ENCODE measurements around the gene COMMD9.

The COMMD9 gene

DNA sequence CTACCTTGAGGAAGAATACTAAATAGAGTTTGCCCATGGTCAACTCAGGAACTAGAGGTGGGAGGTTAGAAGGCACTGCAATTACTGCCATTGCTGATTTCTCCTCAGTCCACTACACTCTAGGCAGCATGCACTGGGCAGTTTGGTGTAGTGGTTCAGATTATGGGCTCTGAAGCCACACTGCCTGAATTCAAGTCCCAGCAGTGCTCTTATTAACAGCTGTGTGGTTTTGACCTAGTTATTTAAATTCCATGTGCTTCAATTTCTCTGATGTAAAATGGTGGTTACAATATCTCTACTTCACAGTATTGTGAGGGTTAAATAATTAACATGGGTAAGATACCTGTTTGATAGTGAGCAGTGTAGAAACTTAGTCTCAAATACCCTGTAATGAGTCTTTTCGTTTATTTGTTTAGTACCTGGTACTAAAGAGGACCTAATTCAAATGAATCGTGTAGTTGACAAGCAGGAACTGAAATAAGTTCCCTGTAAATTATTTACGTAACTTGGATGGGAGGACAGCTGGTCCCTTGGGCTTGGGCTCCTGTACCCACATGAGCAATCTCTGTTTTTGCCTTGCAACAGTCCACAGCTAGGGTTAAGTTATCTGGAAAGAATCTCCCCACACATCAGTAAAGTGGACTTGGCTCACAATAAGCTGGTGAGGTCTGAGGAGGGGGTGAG lies 24.7 kb upstream of the COMMD9 start:
- H3K36me3 ChIP-seq (ENCODE audit: control insufficient read depth, low read depth, low read length), result no peaks in the 10 kb centered on the region
- no peak overlapping the region for H3K9ac ChIP-seq (ENCODE audit: low read length)
- no peak overlapping the region for H3K4me3 ChIP-seq (ENCODE audit: low read length)
- peaks cover 8% of the 10 kb centered on the region for H3K4me1 ChIP-seq (ENCODE audit: control insufficient read depth, low read depth, low read length)
- H3K27ac ChIP-seq (ENCODE audit: low read length), result no peak overlapping the region
- H3K9me3 ChIP-seq (ENCODE audit: control insufficient read depth, low read depth, low read length), result no peaks in the 10 kb centered on the region
- H3K27me3 ChIP-seq (ENCODE audit: control insufficient read depth, insufficient read depth, low read length), result no peaks in the 10 kb centered on the region

GRCh38 chr11:36312611-36313472 lies 23.6 kb upstream of the COMMD9 start:
- H3K27ac ChIP-seq (ENCODE audit: low read length), result no peak overlapping the region

DNA sequence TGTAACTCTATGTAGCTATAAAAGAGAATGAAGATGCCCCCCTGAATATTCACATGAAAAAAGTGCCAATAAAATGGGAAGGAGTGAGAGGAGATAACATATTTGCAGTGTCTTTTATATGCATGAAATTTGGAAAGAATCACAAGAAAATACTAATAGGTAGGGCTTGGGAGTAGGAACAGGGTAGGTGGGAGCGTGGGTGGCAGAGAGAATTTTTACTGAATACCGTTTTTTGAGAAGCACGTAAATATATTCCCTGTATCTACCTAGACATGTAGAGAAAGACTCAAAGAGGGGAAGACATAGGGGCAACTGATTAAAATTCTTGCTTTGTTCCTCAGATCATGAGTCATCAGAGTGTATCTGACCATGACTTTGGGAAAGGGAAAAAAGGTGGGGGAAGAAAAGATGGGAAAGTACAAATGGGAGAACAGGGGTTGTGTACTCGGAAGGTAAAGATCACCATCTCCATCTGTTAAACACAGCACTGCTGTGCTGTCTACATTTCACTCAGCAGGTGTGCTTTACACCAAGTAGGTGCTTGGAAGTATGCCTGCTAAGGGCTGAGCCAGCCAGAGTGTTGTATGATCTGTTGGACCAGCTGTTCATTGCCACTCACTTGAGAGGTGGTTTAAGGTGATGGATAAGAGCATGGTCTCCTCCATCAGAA lies 22.8 kb upstream of the COMMD9 start:
- Histone ChIP-seq H3K4me3 (ENCODE audit: low read length) (no peak overlapping the region), H3K27me3 (ENCODE audit: control insufficient read depth, insufficient read depth, low read length) (no peaks in the 10 kb centered on the region), H3K27ac (ENCODE audit: low read length) (no peak overlapping the region), H3K9ac (ENCODE audit: low read length) (no peak overlapping the region), H3K9me3 (ENCODE audit: control insufficient read depth, low read depth, low read length) (no peaks in the 10 kb centered on the region), H3K4me1 (ENCODE audit: control insufficient read depth, low read depth, low read length) (no peaks in the 10 kb centered on the region), H3K36me3 (ENCODE audit: control insufficient read depth, low read depth, low read length) (no peaks in the 10 kb centered on the region)

More at GRCh38 chr11:36312611-36313472, 23.6 kb upstream of the COMMD9 start:
- Histone ChIP-seq H3K9me3 (ENCODE audit: control insufficient read depth, low read depth, low read length) (no peaks in the 10 kb centered on the region), H3K27me3 (ENCODE audit: control insufficient read depth, insufficient read depth, low read length) (no peaks in the 10 kb centered on the region), H3K4me1 (ENCODE audit: control insufficient read depth, low read depth, low read length) (no peaks in the 10 kb centered on the region), H3K4me3 (ENCODE audit: low read length) (no peak overlapping the region), H3K36me3 (ENCODE audit: control insufficient read depth, low read depth, low read length) (no peaks in the 10 kb centered on the region), H3K9ac (ENCODE audit: low read length) (no peak overlapping the region)

DNA sequence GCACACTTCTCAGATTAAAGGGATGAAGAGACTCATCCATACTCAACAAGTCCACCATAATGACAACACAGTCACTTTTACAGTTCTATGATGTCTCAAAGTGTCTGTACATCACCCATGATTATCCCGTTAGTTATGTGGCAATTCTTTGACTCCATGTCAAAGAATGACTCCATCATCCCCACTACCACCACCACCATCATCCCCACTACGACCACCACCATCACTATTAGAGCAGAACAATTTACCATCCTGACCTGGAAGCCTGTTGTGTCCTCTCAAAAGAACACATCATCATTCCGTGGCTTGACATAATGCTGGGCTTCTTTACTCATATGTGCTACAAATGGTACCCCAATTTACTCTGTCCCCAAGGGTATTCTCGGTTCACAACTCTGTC lies 20.6 kb upstream of the COMMD9 start:
- Histone ChIP-seq H3K4me1 (ENCODE audit: control insufficient read depth, low read depth, low read length) (no peaks in the 10 kb centered on the region), H3K27me3 (ENCODE audit: control insufficient read depth, insufficient read depth, low read length) (no peaks in the 10 kb centered on the region), H3K4me3 (ENCODE audit: low read length) (no peak overlapping the region), H3K9me3 (ENCODE audit: control insufficient read depth, low read depth, low read length) (no peaks in the 10 kb centered on the region), H3K9ac (ENCODE audit: low read length) (no peak overlapping the region), H3K36me3 (ENCODE audit: control insufficient read depth, low read depth, low read length) (no peaks in the 10 kb centered on the region), H3K27ac (ENCODE audit: low read length) (no peak overlapping the region)

DNA sequence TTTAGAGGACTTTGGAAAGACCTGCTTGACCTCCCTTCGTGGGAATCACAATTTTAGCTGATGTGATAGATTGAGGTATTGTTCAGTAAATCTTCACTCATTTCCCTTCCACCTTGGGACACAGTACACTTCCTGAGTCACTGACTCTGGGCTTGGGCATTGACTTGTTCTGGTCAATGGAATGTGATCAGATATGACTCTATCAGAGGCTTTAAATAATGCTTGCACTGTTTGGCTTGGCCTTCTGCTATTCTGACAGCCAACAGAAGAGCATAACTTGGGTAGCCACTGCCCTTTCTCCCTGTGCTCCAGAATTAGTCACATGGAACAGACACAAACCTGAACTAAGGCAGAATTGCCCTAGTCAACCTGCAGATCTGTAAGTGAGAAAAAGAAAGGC lies 19.4 kb upstream of the COMMD9 start:
- Histone ChIP-seq H3K27me3 (ENCODE audit: control insufficient read depth, insufficient read depth, low read length) (no peaks in the 10 kb centered on the region), H3K4me3 (ENCODE audit: low read length) (no peak overlapping the region), H3K4me1 (ENCODE audit: control insufficient read depth, low read depth, low read length) (no peaks in the 10 kb centered on the region), H3K9ac (ENCODE audit: low read length) (no peak overlapping the region), H3K36me3 (ENCODE audit: control insufficient read depth, low read depth, low read length) (no peaks in the 10 kb centered on the region), H3K9me3 (ENCODE audit: control insufficient read depth, low read depth, low read length) (no peaks in the 10 kb centered on the region), H3K27ac (ENCODE audit: low read length) (no peak overlapping the region)

DNA sequence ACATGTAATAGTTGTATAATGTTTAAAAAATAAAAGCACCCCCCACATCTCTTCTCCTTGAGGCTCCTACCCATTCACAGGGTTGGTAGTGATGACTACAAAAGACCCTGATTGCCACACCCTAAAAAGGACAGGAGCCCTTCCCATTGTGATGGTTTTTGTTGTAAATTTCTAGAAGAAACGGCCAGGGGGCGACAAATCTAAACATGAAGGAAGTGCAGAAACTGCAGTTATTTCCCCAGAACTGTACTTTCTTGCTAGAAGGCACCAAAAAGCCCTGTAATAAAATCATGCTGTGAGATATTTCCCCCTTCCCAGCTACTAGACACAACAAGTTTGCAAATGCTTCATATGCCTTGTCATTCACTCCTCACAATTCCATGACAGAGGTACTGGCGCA lies 17.7 kb upstream of the COMMD9 start:
- no peak overlapping the region for H3K4me3 ChIP-seq (ENCODE audit: low read length)
- no peaks in the 10 kb centered on the region for H3K27me3 ChIP-seq (ENCODE audit: control insufficient read depth, insufficient read depth, low read length)
- H3K9me3 ChIP-seq (ENCODE audit: control insufficient read depth, low read depth, low read length), result no peaks in the 10 kb centered on the region
- H3K9ac ChIP-seq (ENCODE audit: low read length), result no peak overlapping the region
- H3K36me3 ChIP-seq (ENCODE audit: control insufficient read depth, low read depth, low read length), result no peaks in the 10 kb centered on the region
- H3K4me1 ChIP-seq (ENCODE audit: control insufficient read depth, low read depth, low read length), result no peaks in the 10 kb centered on the region
- no peak overlapping the region for H3K27ac ChIP-seq (ENCODE audit: low read length)

DNA sequence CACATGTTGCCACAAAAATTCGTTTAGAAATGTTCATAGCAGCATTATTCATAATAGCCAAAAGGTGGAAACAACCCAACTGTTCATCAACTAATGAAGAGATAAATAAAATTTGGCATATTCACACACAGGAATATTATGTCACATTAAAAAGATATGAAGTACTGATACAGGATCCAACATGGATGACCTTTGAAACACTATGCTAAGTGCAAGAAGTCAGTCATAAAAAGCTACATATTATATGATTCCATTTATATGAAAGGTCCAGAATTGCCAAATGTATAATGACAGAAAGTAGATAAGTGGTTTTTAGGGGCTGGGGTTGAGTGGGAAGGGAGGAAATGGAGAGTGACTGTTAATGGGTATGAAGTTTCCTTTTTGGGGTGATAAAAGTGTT lies 15.8 kb upstream of the COMMD9 start:
- no peaks in the 10 kb centered on the region for H3K4me1 ChIP-seq (ENCODE audit: control insufficient read depth, low read depth, low read length)
- no peaks in the 10 kb centered on the region for H3K9me3 ChIP-seq (ENCODE audit: control insufficient read depth, low read depth, low read length)
- H3K4me3 ChIP-seq (ENCODE audit: low read length), result no peak overlapping the region
- H3K9ac ChIP-seq (ENCODE audit: low read length), result no peak overlapping the region
- no peak overlapping the region for H3K27ac ChIP-seq (ENCODE audit: low read length)
- no peaks in the 10 kb centered on the region for H3K36me3 ChIP-seq (ENCODE audit: control insufficient read depth, low read depth, low read length)
- no peaks in the 10 kb centered on the region for H3K27me3 ChIP-seq (ENCODE audit: control insufficient read depth, insufficient read depth, low read length)

- H3K4me3 ChIP-seq (ENCODE audit: low read length), result no peak overlapping the region
- no peaks in the 10 kb centered on the region for H3K36me3 ChIP-seq (ENCODE audit: control insufficient read depth, low read depth, low read length)
- no peak overlapping the region for H3K27ac ChIP-seq (ENCODE audit: low read length)
- no peaks in the 10 kb centered on the region for H3K4me1 ChIP-seq (ENCODE audit: control insufficient read depth, low read depth, low read length)
- no peaks in the 10 kb centered on the region for H3K27me3 ChIP-seq (ENCODE audit: control insufficient read depth, insufficient read depth, low read length)
- no peak overlapping the region for H3K9ac ChIP-seq (ENCODE audit: low read length)
- H3K9me3 ChIP-seq (ENCODE audit: control insufficient read depth, low read depth, low read length), result no peaks in the 10 kb centered on the region
These were observed 15.1 kb upstream of the COMMD9 start for GRCh38 chr11:36304351-36304750.

DNA sequence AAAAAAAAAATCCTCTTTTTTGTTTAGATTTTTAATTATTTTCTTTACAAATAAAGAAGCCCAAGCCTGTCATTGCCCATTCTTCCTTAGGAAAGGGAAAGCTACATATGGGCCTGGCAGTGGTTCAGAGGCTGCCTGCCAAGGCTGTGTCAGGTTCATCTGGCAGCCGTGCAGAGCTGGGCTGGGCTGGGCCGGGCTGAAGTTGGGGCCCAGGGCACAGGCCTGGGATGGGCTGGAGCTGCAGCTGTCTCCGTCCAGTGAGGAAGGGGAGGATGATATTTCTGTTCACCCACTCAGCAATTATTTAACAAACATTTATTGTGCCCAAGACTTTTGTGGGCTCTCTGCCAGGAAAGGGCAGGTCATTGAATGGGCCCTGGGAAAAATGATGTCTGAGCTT lies 11.4 kb upstream of the COMMD9 start:
- H3K9me3 ChIP-seq (ENCODE audit: control insufficient read depth, low read depth, low read length), result no peaks in the 10 kb centered on the region
- no peak overlapping the region for H3K9ac ChIP-seq (ENCODE audit: low read length)
- no peaks in the 10 kb centered on the region for H3K36me3 ChIP-seq (ENCODE audit: control insufficient read depth, low read depth, low read length)
- H3K4me3 ChIP-seq (ENCODE audit: low read length), result no peak overlapping the region
- no peaks in the 10 kb centered on the region for H3K4me1 ChIP-seq (ENCODE audit: control insufficient read depth, low read depth, low read length)
- H3K27ac ChIP-seq (ENCODE audit: low read length), result no peak overlapping the region
- no peaks in the 10 kb centered on the region for H3K27me3 ChIP-seq (ENCODE audit: control insufficient read depth, insufficient read depth, low read length)

GRCh38 chr11:36296884-36297543 lies 7.8 kb upstream of the COMMD9 start:
- Histone ChIP-seq H3K9ac (ENCODE audit: low read length) (no peak overlapping the region), H3K4me1 (ENCODE audit: control insufficient read depth, low read depth, low read length) (no peaks in the 10 kb centered on the region), H3K36me3 (ENCODE audit: control insufficient read depth, low read depth, low read length) (no peaks in the 10 kb centered on the region), H3K27me3 (ENCODE audit: control insufficient read depth, insufficient read depth, low read length) (no peaks in the 10 kb centered on the region), H3K4me3 (ENCODE audit: low read length) (no peak overlapping the region), H3K27ac (ENCODE audit: low read length) (no peak overlapping the region), H3K9me3 (ENCODE audit: control insufficient read depth, low read depth, low read length) (no peaks in the 10 kb centered on the region)

- Histone ChIP-seq H3K27me3 (ENCODE audit: control insufficient read depth, insufficient read depth, low read length) (no peaks in the 10 kb centered on the region), H3K4me1 (ENCODE audit: control insufficient read depth, low read depth, low read length) (no peaks in the 10 kb centered on the region), H3K9me3 (ENCODE audit: control insufficient read depth, low read depth, low read length) (no peaks in the 10 kb centered on the region), H3K27ac (ENCODE audit: low read length) (no peak within 1 kb of the TSS), H3K9ac (ENCODE audit: low read length) (no peak within 1 kb of the TSS), H3K36me3 (ENCODE audit: control insufficient read depth, low read depth, low read length) (no peaks in the 10 kb centered on the region), H3K4me3 (ENCODE audit: low read length) (no peak within 1 kb of the TSS)
These were observed 6.7 kb upstream of the COMMD9 start, which contains the start of gene PRR5L for GRCh38 chr11:36295926-36296325. Gene PRR5L (plus strand): TSS chr11:36296288. CDS start chr11:36401122, 104,834 bp downstream.
